Psoas muscle (tissue), 8 donors: ENCODE measurements around the gene CAPN1. TPM values are rescaled to one million over a fixed set of nuclear protein-coding genes. Genes with fewer than 3 reads are reported as not detected.

Experiments used
- ATAC-seq, 4 donors: fragments of 200-7000 bp; cut with Tn5 transposase; one replicate each; pipeline ENCODE4 v1.9.1; 2020; ENCODE audit warnings: moderate library complexity in 3 of 4, mild to moderate bottlenecking in 2 of 4
- DNase-seq, 2 donors: peaks; one replicate each; pipeline ENCODE4 v3.0.0-alpha.2; 2020
- H3K27ac ChIP-seq: fragments of 200-600 bp; one replicate; pipeline ENCODE4 v1.8.0; 2022
- H3K27me3 ChIP-seq, 3 donors: fragments of 200-600 bp in 1 of 3; one replicate each; pipeline versions ENCODE4 v1.6.1 to v1.8.0; 2013 to 2022; ENCODE audit warnings: low read length in 2 of 3, mild to moderate bottlenecking in 2 of 3, moderate library complexity in 1 of 3; ENCODE audit not compliant: insufficient read depth in 3 of 3
- H3K36me3 ChIP-seq, 2 donors: fragments of 200-600 bp in 1 of 2; one replicate each; pipeline versions ENCODE4 v1.6.1 to v1.8.0; 2013 to 2022; ENCODE audit warnings: low read depth in 1 of 2, mild to moderate bottlenecking in 1 of 2, moderate library complexity in 1 of 2; ENCODE audit not compliant: insufficient read depth in 1 of 2
- H3K4me1 ChIP-seq: fragments of 200-600 bp; one replicate; pipeline ENCODE4 v1.8.0; 2022
- H3K4me3 ChIP-seq: fragments of 200-600 bp; one replicate; pipeline ENCODE4 v1.8.0; 2022; ENCODE audit warnings: mild to moderate bottlenecking
- H3K9me3 ChIP-seq: fragments of 200-600 bp; one replicate; pipeline ENCODE4 v1.8.0; 2022
- WGBS, 3 donors: extraction: QIAGEN DNeasy Blood & Tissue Kit; methylation state at CpG; one replicate each; pipeline versions ENCODE4 v1.1.6 to v1.1.7; 2013; 5-methylcytosine and 5-hydroxymethylcytosine counted together
- intact Hi-C, 2 donors: fragments of 100-400 bp; cut with DNase I; formaldehyde crosslinking; loops; one replicate each; pipeline versions ENCODE4 v1.11.0 to v1.14.2; 2022
- polyA plus RNA-seq, 3 donors: library from polyadenylated mRNA; stranded (reverse); fragments of 200-250 nt; gene quantifications; one replicate each; pipeline ENCODE4 v1.2.3, GENCODE V29; 2013
- total RNA-seq, 4 donors: library from RNA; stranded (reverse); fragmentation: NEBNext Ultra II Directional in 2 of 4; extraction: Animal tissue kit (Norgen Biotek cat#: 25700) in 2 of 4; gene quantifications; one replicate each; pipeline versions ENCODE4 v1.2.1 to v1.2.4, GENCODE V29; 2021 to 2023
- TF ChIP-seq, protein P1 (sequence below): fragments of 200-600 bp; IDR thresholded peaks from one replicate; pipeline ENCODE4 v1.8.0; 2022; ENCODE audit warnings: antibody characterized with exemption
- donor health status: healthy with polysubstance abuse.
- donor health status: DM: no; HTN: no; CAD: no; lungs with moderate emphysema.
- donor health status: Bipolar disorder and iron deficiency.
- donor health status: healthy.
- donor health status: DM: yes; HTN: yes; CAD: no.
- donor health status: DM: no; HTN: no; CAD: no.
- donor health status: DM: no; HTN: no; CAD: no.
- donor health status: DM: yes; HTN: yes; CAD: no.

Gene CAPN1
- total and polyA plus RNA-seq, 7 donors: 65.7 to 105 (median 83.2) TPM

DNA sequence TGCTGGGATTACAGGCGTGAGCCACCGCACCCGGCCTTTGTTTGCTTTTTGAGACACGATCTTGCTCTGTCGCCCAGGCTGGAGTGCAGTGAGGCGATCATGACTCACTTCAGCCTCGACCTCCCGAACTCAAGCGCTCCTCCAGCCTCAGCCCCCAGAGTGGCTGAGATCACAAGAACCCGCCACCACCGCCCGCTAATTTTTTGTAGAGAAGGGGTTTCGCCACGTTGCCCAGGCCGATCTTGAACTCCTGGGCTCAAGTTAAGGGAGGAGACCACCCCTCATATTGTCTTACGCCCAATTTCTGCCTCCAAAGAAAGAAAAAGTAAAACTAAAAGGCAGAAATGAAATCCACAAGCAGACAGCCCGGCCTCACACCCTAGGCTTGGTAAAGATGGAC, 78.6 kb downstream of the CAPN1 start:
- H3K9me3 ChIP-seq: no peaks in the 10 kb centered on the region
- ATAC-seq: no peak
- TF ChIP-seq, protein P1, sequence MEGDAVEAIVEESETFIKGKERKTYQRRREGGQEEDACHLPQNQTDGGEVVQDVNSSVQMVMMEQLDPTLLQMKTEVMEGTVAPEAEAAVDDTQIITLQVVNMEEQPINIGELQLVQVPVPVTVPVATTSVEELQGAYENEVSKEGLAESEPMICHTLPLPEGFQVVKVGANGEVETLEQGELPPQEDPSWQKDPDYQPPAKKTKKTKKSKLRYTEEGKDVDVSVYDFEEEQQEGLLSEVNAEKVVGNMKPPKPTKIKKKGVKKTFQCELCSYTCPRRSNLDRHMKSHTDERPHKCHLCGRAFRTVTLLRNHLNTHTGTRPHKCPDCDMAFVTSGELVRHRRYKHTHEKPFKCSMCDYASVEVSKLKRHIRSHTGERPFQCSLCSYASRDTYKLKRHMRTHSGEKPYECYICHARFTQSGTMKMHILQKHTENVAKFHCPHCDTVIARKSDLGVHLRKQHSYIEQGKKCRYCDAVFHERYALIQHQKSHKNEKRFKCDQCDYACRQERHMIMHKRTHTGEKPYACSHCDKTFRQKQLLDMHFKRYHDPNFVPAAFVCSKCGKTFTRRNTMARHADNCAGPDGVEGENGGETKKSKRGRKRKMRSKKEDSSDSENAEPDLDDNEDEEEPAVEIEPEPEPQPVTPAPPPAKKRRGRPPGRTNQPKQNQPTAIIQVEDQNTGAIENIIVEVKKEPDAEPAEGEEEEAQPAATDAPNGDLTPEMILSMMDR: no peak
- H3K27me3 ChIP-seq: no peaks in the 10 kb centered on the region
- H3K4me1 ChIP-seq: peaks cover 6% of the 10 kb centered on the region
- intact Hi-C loops: no loop called here
- no peak for DNase-seq
- H3K27ac ChIP-seq: no peak overlapping the region
- WGBS, 3 donors: 97% methylated on average over 17 of the region's 17 CpGs
- peaks cover 0 to under 1% of the 10 kb centered on the region in 2 donors for H3K36me3 ChIP-seq
- H3K4me3 ChIP-seq: no peak overlapping the region

DNA sequence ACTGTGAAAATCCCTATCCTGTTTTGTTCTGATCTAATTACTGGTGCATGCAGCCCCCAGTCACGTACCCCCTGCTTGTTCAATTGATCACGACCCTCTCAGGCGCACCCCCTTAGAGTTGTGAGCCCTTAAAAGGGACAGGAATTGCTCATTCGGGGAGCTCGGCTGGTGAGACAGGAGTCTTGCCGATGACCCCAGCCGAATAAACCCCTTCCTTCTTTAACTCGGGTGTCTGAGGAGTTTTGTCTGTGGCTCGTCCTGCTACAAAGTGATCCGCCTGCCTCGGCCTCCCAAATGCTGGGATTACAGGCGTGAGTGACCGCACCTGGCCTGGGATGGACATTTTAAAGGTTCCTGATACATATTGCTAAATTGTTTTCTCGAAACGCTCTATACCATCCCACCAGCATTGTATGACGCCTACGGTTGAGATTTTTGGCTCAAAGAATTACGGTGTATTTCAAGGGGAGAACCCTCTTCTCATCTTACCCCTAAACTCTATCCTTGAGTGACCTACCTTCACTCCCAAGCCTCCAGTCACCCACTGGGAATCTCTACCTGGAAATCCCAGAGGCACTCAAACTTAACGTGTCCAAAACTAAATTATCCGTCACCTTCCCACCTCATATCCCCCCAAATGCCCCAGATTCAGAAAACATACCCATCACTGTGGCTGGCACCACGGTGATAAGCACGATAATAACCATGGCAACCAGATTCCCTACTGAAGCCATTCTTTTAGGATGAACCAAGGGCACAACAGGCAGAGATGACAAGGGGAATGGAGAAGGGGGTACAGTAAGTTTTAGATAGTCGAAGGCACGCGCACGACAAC, 79.2 kb downstream of the CAPN1 start:
- peak overlapping the region; percentile 80 for H3K4me3 ChIP-seq
- H3K27ac ChIP-seq: peak overlapping the region; percentile 84
- intact Hi-C loops: no loop called here
- H3K36me3 ChIP-seq: peaks cover 0 to 7% of the 10 kb centered on the region in 2 donors
- WGBS, 3 donors: 58 to 60% (median 60%) methylated on average over 26 of the region's 26 CpGs
- ATAC-seq (peak in 1 of 4 donors; percentile 1), DNase-seq (no peak)
- H3K4me1 ChIP-seq: peaks cover 6% of the 10 kb centered on the region
- no peaks in the 10 kb centered on the region for H3K27me3 ChIP-seq
- no peaks in the 10 kb centered on the region for H3K9me3 ChIP-seq
- TF ChIP-seq, protein P1: no peak

Other genes with a start within 250 kb of the CAPN1 start
- not detected for gene GPHA2, start 246.0 kb upstream of the CAPN1 start, total RNA-seq
- gene GPHA2, start 246.0 kb upstream of the CAPN1 start, polyA plus RNA-seq: not detected
- gene MAJIN, start 209.8 kb upstream of the CAPN1 start, total RNA-seq: not detected
- not detected for gene MAJIN, start 209.8 kb upstream of the CAPN1 start, polyA plus RNA-seq
- gene BATF2, start 185.0 kb upstream of the CAPN1 start, total RNA-seq: 1 to 10 TPM; 1.7 to 2.5 (median 2.4) TPM
- gene BATF2, start 185.0 kb upstream of the CAPN1 start, polyA plus RNA-seq: 1 to 10 TPM; 2.3 to 8.4 (median 3.4) TPM
- gene ARL2, start 167.8 kb upstream of the CAPN1 start, total RNA-seq: 100 to 1,000 TPM; 109 to 171 (median 145) TPM
- 100 to 1,000 TPM; 119 to 168 (median 154) TPM for gene ARL2, start 167.8 kb upstream of the CAPN1 start, polyA plus RNA-seq
- 10 to 100 TPM; 15.6 to 21.7 (median 18.7) TPM for gene SNX15, start 154.5 kb upstream of the CAPN1 start, total RNA-seq
- gene SNX15, start 154.5 kb upstream of the CAPN1 start, polyA plus RNA-seq: 10 to 100 TPM; 26.7 to 66.5 (median 30.3) TPM
- 10 to 100 TPM in 1 of 4 donors, 1 to 10 TPM in 3; 8.4 to 12.3 (median 9.1) TPM for gene SAC3D1, start 140.7 kb upstream of the CAPN1 start, total RNA-seq
- gene SAC3D1, start 140.7 kb upstream of the CAPN1 start, polyA plus RNA-seq: 10 to 100 TPM; 10.8 to 19.2 (median 12.9) TPM
- gene NAALADL1, start 123.4 kb upstream of the CAPN1 start, total RNA-seq: 1 to 10 TPM in 2 of 4 donors, under 1 TPM in 2; 0.98 to 4.8 (median 1.9) TPM
- 1 to 10 TPM; 1.3 to 3.7 (median 1.6) TPM for gene NAALADL1, start 123.4 kb upstream of the CAPN1 start, polyA plus RNA-seq
- gene CDCA5, start 97.9 kb upstream of the CAPN1 start, total RNA-seq: 1 to 10 TPM in 1 of 4 donors, under 1 TPM in 3; 0.50 to 1.1 (median 0.87) TPM
- 1 to 10 TPM in 2 of 3 donors, under 1 TPM in 1; 0.28 to 1.6 (median 1.3) TPM for gene CDCA5, start 97.9 kb upstream of the CAPN1 start, polyA plus RNA-seq
- 10 to 100 TPM; 22.1 to 29.3 (median 26.2) TPM for gene ZFPL1, start 97.7 kb upstream of the CAPN1 start, total RNA-seq
- gene ZFPL1, start 97.7 kb upstream of the CAPN1 start, polyA plus RNA-seq: 10 to 100 TPM; 43.0 to 55.9 (median 46.8) TPM
- gene VPS51, start 85.7 kb upstream of the CAPN1 start, total RNA-seq: 100 to 1,000 TPM in 1 of 4 donors, 10 to 100 TPM in 3; 82.2 to 105 (median 91.3) TPM
- gene VPS51, start 85.7 kb upstream of the CAPN1 start, polyA plus RNA-seq: 100 to 1,000 TPM in 1 of 3 donors, 10 to 100 TPM in 2; 60.3 to 110 (median 85.8) TPM
- gene TM7SF2, start 70.1 kb upstream of the CAPN1 start, total RNA-seq: 10 to 100 TPM in 2 of 4 donors, 1 to 10 TPM in 2; 5.1 to 13.5 (median 9.5) TPM
- gene TM7SF2, start 70.1 kb upstream of the CAPN1 start, polyA plus RNA-seq: 1 to 10 TPM; 3.2 to 7.8 (median 5.3) TPM
- 10 to 100 TPM in 2 of 4 donors, 1 to 10 TPM in 2; 8.6 to 16.1 (median 10.2) TPM for gene ZNHIT2, start 64.2 kb upstream of the CAPN1 start, total RNA-seq
- gene ZNHIT2, start 64.2 kb upstream of the CAPN1 start, polyA plus RNA-seq: 10 to 100 TPM; 21.7 to 25.7 (median 24.9) TPM
- 100 to 1,000 TPM; 465 to 641 (median 573) TPM for gene FAU, start 59.8 kb upstream of the CAPN1 start, total RNA-seq
- gene FAU, start 59.8 kb upstream of the CAPN1 start, polyA plus RNA-seq: 100 to 1,000 TPM; 639 to 798 (median 733) TPM
- 10 to 100 TPM; 31.4 to 36.7 (median 32.4) TPM for gene MRPL49, start 59.6 kb upstream of the CAPN1 start, total RNA-seq
- gene MRPL49, start 59.6 kb upstream of the CAPN1 start, polyA plus RNA-seq: 10 to 100 TPM; 29.0 to 54.1 (median 45.8) TPM
- 10 to 100 TPM; 26.5 to 56.1 (median 31.7) TPM for gene SYVN1, start 47.4 kb upstream of the CAPN1 start, total RNA-seq
- 10 to 100 TPM; 20.2 to 33.5 (median 20.5) TPM for gene SYVN1, start 47.4 kb upstream of the CAPN1 start, polyA plus RNA-seq
- not detected for gene SPDYC, start 11.7 kb upstream of the CAPN1 start, total RNA-seq
- gene SPDYC, start 11.7 kb upstream of the CAPN1 start, polyA plus RNA-seq: not detected
- gene POLA2, start 80.0 kb downstream of the CAPN1 start, total RNA-seq: 1 to 10 TPM; 1.7 to 3.4 (median 3.0) TPM
- 1 to 10 TPM; 2.1 to 5.8 (median 4.3) TPM for gene POLA2, start 80.0 kb downstream of the CAPN1 start, polyA plus RNA-seq
- gene CDC42EP2, start 132.9 kb downstream of the CAPN1 start, total RNA-seq: 1 to 10 TPM; 4.9 to 7.3 (median 6.8) TPM
- 1 to 10 TPM; 2.7 to 5.9 (median 3.3) TPM for gene CDC42EP2, start 132.9 kb downstream of the CAPN1 start, polyA plus RNA-seq
- 10 to 100 TPM; 26.5 to 43.8 (median 40.6) TPM for gene DPF2, start 151.9 kb downstream of the CAPN1 start, total RNA-seq
- gene DPF2, start 151.9 kb downstream of the CAPN1 start, polyA plus RNA-seq: 10 to 100 TPM; 24.8 to 39.2 (median 29.7) TPM
- gene TIGD3, start 172.8 kb downstream of the CAPN1 start, total RNA-seq: under 1 TPM in 1 of 4 donors, not detected in 3; 0.25 TPM
- gene TIGD3, start 172.8 kb downstream of the CAPN1 start, polyA plus RNA-seq: under 1 TPM; 0.05 to 0.09 (median 0.08) TPM
- 1 to 10 TPM; 5.7 to 8.8 (median 7.2) TPM for gene SLC25A45, start 200.7 kb downstream of the CAPN1 start, total RNA-seq
- gene SLC25A45, start 200.7 kb downstream of the CAPN1 start, polyA plus RNA-seq: 10 to 100 TPM in 1 of 3 donors, 1 to 10 TPM in 2; 3.7 to 18.5 (median 6.1) TPM
- gene FRMD8, start 204.7 kb downstream of the CAPN1 start, total RNA-seq: 10 to 100 TPM in 3 of 4 donors, 1 to 10 TPM in 1; 7.4 to 27.7 (median 13.9) TPM
- 10 to 100 TPM; 10.6 to 20.8 (median 12.9) TPM for gene FRMD8, start 204.7 kb downstream of the CAPN1 start, polyA plus RNA-seq
- gene NEAT1, start 240.9 kb downstream of the CAPN1 start, total RNA-seq: 1,000 to 10,000 TPM in 1 of 4 donors, 100 to 1,000 TPM in 3; 517 to 1,759 (median 646) TPM
- gene NEAT1, start 240.9 kb downstream of the CAPN1 start, polyA plus RNA-seq: 100 to 1,000 TPM; 474 to 758 (median 716) TPM